A549 treated with dexamethasone at 1 μM for 4 hours (cell line): ENCODE data around the gene NFYC. TPM values are rescaled to one million over a fixed set of nuclear protein-coding genes. Genes with fewer than 3 reads are reported as not detected.

Source experiments
- total RNA-seq: library from RNA; stranded (reverse); fragments of 200-300 nt; extraction: Qiagen RNA extraction; gene quantifications from 5 replicates; pipeline ENCODE4 v1.2.3, GENCODE V29; 2022

NFYC gene
- total RNA-seq: 29.6 to 42.0 TPM (median 39.7 TPM) in 5 replicates

GRCh38 chr1:40691538-40692428, at the start of gene NFYC:
Gene NFYC (plus strand): TSS chr1:40691704. CDS start chr1:40738844, 47,140 bp downstream.

GRCh38 chr1:40665335-40666171, 26.0 kb upstream of the NFYC start, which contains the start of gene RIMS3:
Gene RIMS3 (minus strand): TSS chr1:40665682. CDS start chr1:40641925, 23,757 bp downstream.

GRCh38 chr1:40783001-40783905, 91.7 kb downstream of the NFYC start, which contains the start of gene KCNQ4:
Gene KCNQ4 (plus strand): TSS chr1:40783787. CDS start chr1:40784094, 307 bp downstream.

Other genes starting within 250 kb of the NFYC start
- gene ZFP69B, start 241.2 kb upstream of the NFYC start, total RNA-seq: 1.4 to 2.2 TPM (median 2.1 TPM) in 5 replicates
- not detected in 5 replicates for gene ZFP69, start 214.4 kb upstream of the NFYC start, total RNA-seq
- gene EXO5, start 182.9 kb upstream of the NFYC start, total RNA-seq: 3.3 to 5.1 TPM (median 4.4 TPM) in 5 replicates
- gene ZNF684, start 160.1 kb upstream of the NFYC start, total RNA-seq: 1.7 to 2.3 TPM (median 1.9 TPM) in 5 replicates
- 0.78 to 1.5 TPM (median 1.3 TPM) in 5 replicates for gene RIMS3, start 26.0 kb upstream of the NFYC start, total RNA-seq
- gene KCNQ4, start 92.1 kb downstream of the NFYC start, total RNA-seq: 0.21 to 0.35 TPM (median 0.25 TPM) in 5 replicates
- gene CITED4, start 170.7 kb downstream of the NFYC start, total RNA-seq: 54.7 to 111 TPM (median 82.3 TPM) in 5 replicates